ENCODE measurements around the gene EREG.

GRCh38 chr4:74433541-74434172 is 68.7 kb downstream of the EREG start:
- no peak for TF ChIP-seq ISL1 (CRISPR knock-in tag; IDR thresholded peaks at IDR 0.05)
- TF ChIP-seq, protein P1, sequence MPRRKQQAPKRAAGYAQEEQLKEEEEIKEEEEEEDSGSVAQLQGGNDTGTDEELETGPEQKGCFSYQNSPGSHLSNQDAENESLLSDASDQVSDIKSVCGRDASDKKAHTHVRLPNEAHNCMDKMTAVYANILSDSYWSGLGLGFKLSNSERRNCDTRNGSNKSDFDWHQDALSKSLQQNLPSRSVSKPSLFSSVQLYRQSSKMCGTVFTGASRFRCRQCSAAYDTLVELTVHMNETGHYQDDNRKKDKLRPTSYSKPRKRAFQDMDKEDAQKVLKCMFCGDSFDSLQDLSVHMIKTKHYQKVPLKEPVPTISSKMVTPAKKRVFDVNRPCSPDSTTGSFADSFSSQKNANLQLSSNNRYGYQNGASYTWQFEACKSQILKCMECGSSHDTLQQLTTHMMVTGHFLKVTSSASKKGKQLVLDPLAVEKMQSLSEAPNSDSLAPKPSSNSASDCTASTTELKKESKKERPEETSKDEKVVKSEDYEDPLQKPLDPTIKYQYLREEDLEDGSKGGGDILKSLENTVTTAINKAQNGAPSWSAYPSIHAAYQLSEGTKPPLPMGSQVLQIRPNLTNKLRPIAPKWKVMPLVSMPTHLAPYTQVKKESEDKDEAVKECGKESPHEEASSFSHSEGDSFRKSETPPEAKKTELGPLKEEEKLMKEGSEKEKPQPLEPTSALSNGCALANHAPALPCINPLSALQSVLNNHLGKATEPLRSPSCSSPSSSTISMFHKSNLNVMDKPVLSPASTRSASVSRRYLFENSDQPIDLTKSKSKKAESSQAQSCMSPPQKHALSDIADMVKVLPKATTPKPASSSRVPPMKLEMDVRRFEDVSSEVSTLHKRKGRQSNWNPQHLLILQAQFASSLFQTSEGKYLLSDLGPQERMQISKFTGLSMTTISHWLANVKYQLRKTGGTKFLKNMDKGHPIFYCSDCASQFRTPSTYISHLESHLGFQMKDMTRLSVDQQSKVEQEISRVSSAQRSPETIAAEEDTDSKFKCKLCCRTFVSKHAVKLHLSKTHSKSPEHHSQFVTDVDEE (CRISPR knock-in tag; IDR thresholded peaks at IDR 0.05) = no peak
- TF ChIP-seq ZFP30 (CRISPR knock-in tag; IDR thresholded peaks at IDR 0.05) = no peak
- no peak for TF ChIP-seq PATZ1 (CRISPR knock-in tag; IDR thresholded peaks at IDR 0.05; ENCODE audit: borderline replicate concordance)
- no peak for TF ChIP-seq CSDC2 (CRISPR knock-in tag; IDR thresholded peaks at IDR 0.05)

All from SK-N-SH treated with all-trans-retinoic acid at 6 μM for 48 hours (cell line).